ENCODE results near the gene THBD. TPM values are rescaled to one million over a fixed set of nuclear protein-coding genes. Genes with fewer than 3 reads are reported as not detected.

Gene THBD
- total RNA-seq, 6 experiments from 2014 or later, result 1.4 to 15.6 (median 4.9) TPM

DNA sequence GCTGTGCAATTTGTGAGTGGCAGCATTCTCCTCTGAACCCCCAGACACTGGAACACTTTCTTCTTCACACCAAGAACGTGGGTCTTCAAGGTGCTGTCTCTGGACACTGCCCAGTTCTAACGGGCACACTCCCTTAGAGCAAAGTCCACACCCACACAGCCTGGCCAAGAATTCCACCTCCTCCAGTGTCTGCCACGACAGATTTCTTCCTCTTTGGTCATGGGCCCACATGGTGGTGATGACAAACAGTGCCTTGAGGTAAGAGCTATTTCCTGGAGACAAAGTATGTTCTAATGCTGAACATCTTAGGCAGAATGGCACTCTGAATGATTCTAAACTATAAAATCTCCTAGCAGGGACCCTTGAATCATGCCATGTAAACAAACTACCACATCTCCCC lies 39.8 kb downstream of the THBD start:
- Histone ChIP-seq H3K4me1 (no peaks in the 10 kb centered on the region), H3K9me3 (no peaks in the 10 kb centered on the region), H3K27me3 (no peaks in the 10 kb centered on the region), H3K4me3 (no peak overlapping the region), H3K36me3 (no peaks in the 10 kb centered on the region), H3K27ac (no peak overlapping the region)
- TF ChIP-seq, protein P1, sequence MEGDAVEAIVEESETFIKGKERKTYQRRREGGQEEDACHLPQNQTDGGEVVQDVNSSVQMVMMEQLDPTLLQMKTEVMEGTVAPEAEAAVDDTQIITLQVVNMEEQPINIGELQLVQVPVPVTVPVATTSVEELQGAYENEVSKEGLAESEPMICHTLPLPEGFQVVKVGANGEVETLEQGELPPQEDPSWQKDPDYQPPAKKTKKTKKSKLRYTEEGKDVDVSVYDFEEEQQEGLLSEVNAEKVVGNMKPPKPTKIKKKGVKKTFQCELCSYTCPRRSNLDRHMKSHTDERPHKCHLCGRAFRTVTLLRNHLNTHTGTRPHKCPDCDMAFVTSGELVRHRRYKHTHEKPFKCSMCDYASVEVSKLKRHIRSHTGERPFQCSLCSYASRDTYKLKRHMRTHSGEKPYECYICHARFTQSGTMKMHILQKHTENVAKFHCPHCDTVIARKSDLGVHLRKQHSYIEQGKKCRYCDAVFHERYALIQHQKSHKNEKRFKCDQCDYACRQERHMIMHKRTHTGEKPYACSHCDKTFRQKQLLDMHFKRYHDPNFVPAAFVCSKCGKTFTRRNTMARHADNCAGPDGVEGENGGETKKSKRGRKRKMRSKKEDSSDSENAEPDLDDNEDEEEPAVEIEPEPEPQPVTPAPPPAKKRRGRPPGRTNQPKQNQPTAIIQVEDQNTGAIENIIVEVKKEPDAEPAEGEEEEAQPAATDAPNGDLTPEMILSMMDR (IDR thresholded peaks at IDR 0.05), result no peak
- TF ChIP-seq POLR2A (IDR thresholded peaks at IDR 0.05), result no peak
- ATAC-seq (no peak), DNase-seq (no peak)
- WGBS (ENCODE audit: insufficient coverage, low coverage, low lambda C conversion rate, missing lambda C conversion rate), result 21% methylated on average over 2 of the region's 3 CpGs
- intact Hi-C loops (cut with DNase I), result no loop called here

GRCh38 chr20:23008667-23009066 lies 40.8 kb downstream of the THBD start:
- Histone ChIP-seq H3K27me3 (no peaks in the 10 kb centered on the region), H3K27ac (no peak overlapping the region), H3K9me3 (no peaks in the 10 kb centered on the region), H3K36me3 (no peaks in the 10 kb centered on the region), H3K4me3 (no peak overlapping the region), H3K4me1 (no peaks in the 10 kb centered on the region)
- WGBS (ENCODE audit: insufficient coverage, low coverage, low lambda C conversion rate, missing lambda C conversion rate), result 77% methylated on average over 2 of the region's 2 CpGs
- intact Hi-C loops (cut with DNase I), result no loop called here
- ATAC-seq (no peak), DNase-seq (no peak)
- no peak for TF ChIP-seq POLR2A (IDR thresholded peaks at IDR 0.05)
- TF ChIP-seq, protein P1 (IDR thresholded peaks at IDR 0.05), result no peak

DNA sequence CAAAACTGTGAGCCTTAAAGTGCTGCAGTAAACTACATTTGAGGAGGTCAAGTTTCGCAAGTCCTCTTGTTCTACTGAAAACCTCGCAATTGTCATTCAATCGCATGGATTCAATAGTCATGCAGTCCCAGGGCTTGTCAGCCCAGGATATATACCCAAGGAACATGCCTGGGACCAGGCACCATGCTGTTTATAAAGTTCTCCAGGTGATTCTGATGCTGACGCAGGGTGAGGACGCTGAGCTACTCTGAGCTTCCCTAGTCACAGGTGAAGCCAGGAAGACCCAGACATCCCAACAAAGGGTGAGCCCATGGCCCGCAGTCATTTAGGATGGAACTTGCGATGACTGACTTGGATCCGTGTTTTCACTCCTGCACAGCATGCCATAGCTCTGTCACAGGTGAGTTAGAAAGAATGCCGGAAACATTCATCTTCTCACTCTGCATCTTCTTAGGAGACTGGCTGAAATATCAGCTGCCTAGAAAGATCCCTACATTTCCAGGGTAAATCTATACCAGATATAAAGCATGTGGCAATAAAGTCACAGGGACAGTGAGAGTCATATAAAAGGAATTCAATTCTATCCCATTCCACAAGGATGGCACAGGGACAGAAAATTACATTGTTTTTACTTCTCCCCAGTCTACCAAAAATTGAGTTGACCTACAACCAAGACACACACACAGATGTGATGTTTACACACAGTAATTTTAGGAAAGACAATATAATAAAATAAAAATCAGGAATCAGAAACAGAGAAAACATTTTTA lies 41.4 kb downstream of the THBD start:
- H3K4me3 ChIP-seq, result no peak overlapping the region
- DNase-seq, result no peak
- no peaks in the 10 kb centered on the region for H3K36me3 ChIP-seq
- H3K27me3 ChIP-seq, result no peaks in the 10 kb centered on the region
- no peak for ATAC-seq
- 70% methylated on average over 6 of the region's 9 CpGs for WGBS (ENCODE audit: insufficient coverage, low coverage, low lambda C conversion rate, missing lambda C conversion rate)
- H3K27ac ChIP-seq, result no peak overlapping the region
- no peaks in the 10 kb centered on the region for H3K4me1 ChIP-seq
- intact Hi-C loops (cut with DNase I), result no loop called here
- H3K9me3 ChIP-seq, result no peaks in the 10 kb centered on the region
- TF ChIP-seq, protein P1 (IDR thresholded peaks at IDR 0.05), result no peak
- TF ChIP-seq POLR2A (IDR thresholded peaks at IDR 0.05), result no peak

GRCh38 chr20:23007462-23007861 lies 42.0 kb downstream of the THBD start:
- ATAC-seq (no peak), DNase-seq (no peak)
- intact Hi-C loops (cut with DNase I), result no loop called here
- H3K4me1 ChIP-seq, result no peaks in the 10 kb centered on the region
- TF ChIP-seq, protein P1 (IDR thresholded peaks at IDR 0.05), result no peak
- no peak for TF ChIP-seq POLR2A (IDR thresholded peaks at IDR 0.05)
- no peaks in the 10 kb centered on the region for H3K9me3 ChIP-seq
- H3K27ac ChIP-seq, result no peak overlapping the region
- H3K4me3 ChIP-seq, result no peak overlapping the region
- no peaks in the 10 kb centered on the region for H3K27me3 ChIP-seq
- WGBS (ENCODE audit: insufficient coverage, low coverage, low lambda C conversion rate, missing lambda C conversion rate), result 14% methylated on average over 1 of the region's 3 CpGs
- no peaks in the 10 kb centered on the region for H3K36me3 ChIP-seq

Measured in right lobe of liver (tissue), 6 donors.